ENCODE measurements around the gene FOXF2. TPM values are rescaled to one million over a fixed set of nuclear protein-coding genes. Genes with fewer than 3 reads are reported as not detected.

Gene FOXF2
- total RNA-seq: under 0.01 TPM in 1 of 2 replicates, not detected in the other

GRCh38 chr6:1389369-1390132, at the start of gene FOXF2:
FOXF2 (plus strand) TSS chr6:1389576; CDS start chr6:1389948, 372 bp downstream.

Small RNA genes within 50 kb of the gene (small RNA-seq; reads per million reads assigned to genes)
- not detected for gene MIR6720

Other genes starting within 250 kb of the FOXF2 start
- not detected in 2 replicates for gene FOXQ1, start 77.5 kb upstream of the FOXF2 start, total RNA-seq
- gene FOXC1, start 220.3 kb downstream of the FOXF2 start, total RNA-seq: 5.1 and 10.2 TPM in 2 replicates

Data from placental epithelial cell (primary cell).